Adrenal gland (tissue), 12 donors: ENCODE data around the gene RIPOR2. TPM values are rescaled to one million over a fixed set of nuclear protein-coding genes. Genes with fewer than 3 reads are reported as not detected.

ENCODE experiments used
- DNase-seq, 7 donors: peaks; one replicate each; pipeline ENCODE4 v3.0.0-alpha.2; 2019 to 2020
- H3K27ac ChIP-seq, 5 donors: fragments of 200-600 bp; sonication (generic) in 4 of 5; 1 replicate in 3 of 5; 2 replicates in 2 of 5; pipeline versions ENCODE4 v1.5.1 to v1.8.0; 2016 to 2020; ENCODE audit warnings: mild to moderate bottlenecking in 1 of 5
- H3K27me3 ChIP-seq: fragments of 200-600 bp; 2 replicates; pipeline ENCODE4 v1.8.0; 2021
- H3K36me3 ChIP-seq, 2 donors: fragments of 200-600 bp; replicated peaks in 1 of 2; 1 replicate in 1 of 2; 2 replicates in 1 of 2; pipeline versions ENCODE4 v1.5.1 to v1.8.0; 2018 to 2022
- H3K4me1 ChIP-seq, 2 donors: fragments of 200-600 bp; replicated peaks in 1 of 2; 1 replicate in 1 of 2; 2 replicates in 1 of 2; pipeline versions ENCODE4 v1.5.1 to v1.8.0; 2018 to 2021
- H3K4me3 ChIP-seq, 4 donors: fragments of 200-600 bp; sonication (generic) in 3 of 4; one replicate each; pipeline ENCODE4 v1.5.1; 2016 to 2018
- H3K9me3 ChIP-seq, 3 donors: fragments of 200-600 bp; sonication (generic) in 1 of 3; replicated peaks in 1 of 3; 1 replicate in 2 of 3; 2 replicates in 1 of 3; pipeline versions ENCODE4 v1.5.1 to v1.8.0; 2016 to 2021
- CTCF ChIP-seq, 6 experiments: fragments of 450-650 bp in 4 of 6; fragments of 200-600 bp in 2 of 6; sonication (generic) in 1 of 6; IDR thresholded peaks; 1 replicate in 5 of 6; 2 replicates in 1 of 6; pipeline versions ENCODE4 v1.5.1 to v1.8.0; 2016 to 2021; ENCODE audit warnings: antibody characterized with exemption in 6 of 6, mild to moderate bottlenecking in 2 of 6, moderate library complexity in 1 of 6
- POLR2A ChIP-seq, 2 donors: fragments of 450-650 bp; IDR thresholded peaks; one replicate each; pipeline ENCODE4 v1.6.1; 2017; ENCODE audit warnings: antibody characterized with exemption in 2 of 2, mild to moderate bottlenecking in 2 of 2, moderate library complexity in 1 of 2
- WGBS, 4 donors: extraction: QIAGEN DNeasy Blood & Tissue Kit in 2 of 4; methylation state at CpG; one replicate each; pipeline versions ENCODE4 v1.1.5 to v1.1.7; 2013 to 2017; 5-methylcytosine and 5-hydroxymethylcytosine counted together
- intact Hi-C, 2 donors: fragments of 100-400 bp; cut with DNase I; formaldehyde crosslinking; loops; one replicate each; pipeline versions ENCODE4 v1.14.1 to v1.15.0; 2022 to 2023
- polyA plus RNA-seq, 3 donors: library from polyadenylated mRNA; stranded (reverse); fragments of 200-250 nt in 2 of 3; fragments of 350-450 nt in 1 of 3; fragmentation: Illumina TruSeq in 1 of 3; extraction: RNeasy Lipid Tissue Mini Kit (QIAGEN cat#74804) in 1 of 3; gene quantifications; one replicate each; pipeline ENCODE4 v1.2.3, GENCODE V29; 2013 to 2014
- total RNA-seq, 9 donors: library from RNA; depleted of rRNA in 4 of 9; stranded (reverse); fragments of >200 nt in 4 of 9; fragments of 120-200 nt in 1 of 9; fragmentation: NEBNext Ultra II Directional in 1 of 9; extraction: Animal tissue kit (Norgen Biotek cat#: 25700) in 1 of 9; gene quantifications; one replicate each; pipeline versions ENCODE4 v1.1.0 to v1.2.4, GENCODE V29; 2013 to 2023
- donor health status: healthy with polysubstance abuse.
- donor health status: Bipolar disorder and iron deficiency.
- donor health status: DM: yes; HTN: yes; CAD: no.
- donor health status: DM: no; HTN: no; CAD: no.
- donor health status: DM: no; HTN: no; CAD: no.
- donor health status: DM: yes; HTN: yes; CAD: no.

RIPOR2 gene
- total and polyA plus RNA-seq, 12 donors = 1.7 to 16.2 (median 3.9) TPM

DNA sequence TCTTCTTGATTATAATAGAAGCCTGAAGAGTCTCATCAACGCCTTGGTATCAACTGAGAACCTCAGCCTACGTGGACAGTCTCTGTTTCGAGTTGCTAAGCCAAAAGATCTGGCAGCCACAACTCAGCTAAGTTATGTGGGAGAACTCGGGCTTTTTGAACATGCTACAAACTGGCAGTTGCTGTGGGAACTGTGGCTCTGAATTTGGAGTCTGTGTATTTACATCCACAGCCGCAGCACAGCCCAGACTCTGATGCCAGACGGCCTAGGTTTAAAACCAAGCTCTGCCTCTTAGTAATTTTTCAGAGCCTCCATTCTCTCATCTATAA is 35.8 kb downstream of the RIPOR2 start:
- Histone ChIP-seq H3K4me1 (peaks cover 0 to 13% of the 10 kb centered on the region in 2 donors), H3K27ac (no peak overlapping the region), H3K36me3 (no peaks in the 10 kb centered on the region), H3K27me3 (no peaks in the 10 kb centered on the region), H3K4me3 (no peak overlapping the region), H3K9me3 (no peaks in the 10 kb centered on the region)
- no peak for TF ChIP-seq POLR2A (IDR thresholded peaks at IDR 0.05)
- no peak for TF ChIP-seq CTCF (IDR thresholded peaks at IDR 0.05)
- 58 to 77% (median 70%) methylated on average over 6 of the region's 6 CpGs for WGBS, 4 donors
- intact Hi-C loops = no loop called here
- no peak for DNase-seq

DNA sequence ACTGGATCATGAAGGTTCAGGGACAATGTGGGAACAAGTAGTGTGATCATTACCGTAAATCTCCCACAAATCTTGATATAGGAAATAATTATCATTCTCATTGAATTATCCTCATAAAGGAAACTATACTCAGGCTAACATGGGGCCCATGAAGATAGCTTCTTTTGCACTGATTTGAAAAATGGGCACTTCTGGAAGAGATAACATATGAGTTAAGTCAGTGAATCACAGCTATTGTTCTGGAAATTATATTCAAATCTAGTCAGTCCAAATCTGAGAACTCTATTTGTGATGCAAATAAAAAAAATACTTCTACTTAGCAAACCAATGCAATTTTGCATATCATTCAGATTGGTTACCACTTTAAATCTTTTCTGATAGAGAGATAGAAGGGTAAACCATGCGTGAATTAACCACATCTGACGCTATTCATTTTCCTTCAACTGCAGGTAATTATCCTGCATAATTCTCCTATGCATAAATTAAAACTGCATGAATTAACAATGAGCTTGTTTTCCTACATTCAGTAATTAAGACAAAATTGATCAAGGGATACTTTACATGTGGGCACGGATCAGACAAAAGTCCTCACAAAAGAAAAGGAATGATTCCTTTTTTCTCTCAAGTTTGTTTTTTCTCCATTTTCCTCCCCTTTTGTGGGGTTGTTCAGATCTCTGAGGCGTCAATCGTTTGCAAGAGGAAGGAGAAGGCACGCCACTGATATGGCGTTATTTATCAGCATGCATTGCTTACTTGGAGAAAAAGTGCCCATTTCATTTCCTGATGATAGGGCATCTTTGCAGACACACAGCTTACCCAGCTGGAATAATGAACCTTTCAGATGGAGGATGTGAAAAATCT is 36.4 kb downstream of the RIPOR2 start:
- Histone ChIP-seq H3K27ac (no peak overlapping the region), H3K36me3 (no peaks in the 10 kb centered on the region), H3K4me3 (no peak overlapping the region), H3K9me3 (no peaks in the 10 kb centered on the region), H3K27me3 (no peaks in the 10 kb centered on the region), H3K4me1 (peaks cover 0 to 13% of the 10 kb centered on the region in 2 donors)
- no peak for TF ChIP-seq CTCF (IDR thresholded peaks at IDR 0.05)
- no peak for TF ChIP-seq POLR2A (IDR thresholded peaks at IDR 0.05)
- intact Hi-C loops = no loop called here
- no peak for DNase-seq
- 69 to 77% (median 73%) methylated on average over 8 of the region's 8 CpGs for WGBS, 4 donors

DNA sequence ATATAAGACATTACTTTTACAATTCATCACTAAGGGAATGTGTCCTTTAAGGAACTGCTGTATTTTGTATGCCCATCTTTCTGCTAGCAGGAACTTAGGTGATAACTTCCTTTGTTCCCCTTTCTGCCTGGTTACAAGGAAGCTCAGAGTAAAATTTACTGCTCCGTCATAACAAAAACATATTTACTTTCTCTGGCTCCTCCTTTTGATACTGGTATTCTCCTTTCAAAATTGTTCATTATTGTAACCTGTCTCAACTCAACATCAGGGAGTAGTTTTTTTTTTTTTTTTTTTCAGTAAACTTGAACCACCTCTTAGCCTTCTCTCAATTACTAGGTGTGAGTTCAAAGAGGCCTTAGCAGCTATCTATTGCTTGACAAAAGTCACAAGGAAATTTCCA is 37.1 kb downstream of the RIPOR2 start:
- H3K9me3 ChIP-seq = no peaks in the 10 kb centered on the region
- DNase-seq = no peak
- H3K4me3 ChIP-seq = no peak overlapping the region
- H3K4me1 ChIP-seq = peaks cover 0 to 13% of the 10 kb centered on the region in 2 donors
- intact Hi-C loops = no loop called here
- TF ChIP-seq CTCF (IDR thresholded peaks at IDR 0.05) = no peak
- no peak for TF ChIP-seq POLR2A (IDR thresholded peaks at IDR 0.05)
- no peaks in the 10 kb centered on the region for H3K36me3 ChIP-seq
- H3K27ac ChIP-seq = no peak overlapping the region
- no peaks in the 10 kb centered on the region for H3K27me3 ChIP-seq
- WGBS, 4 donors = 0 to 90% (median 80%) methylated on average over 1 of the region's 1 CpG

GRCh38 chr6:24897186-24897585 is 38.6 kb downstream of the RIPOR2 start:
- 87 to 93% (median 90%) methylated on average over 5 to 6 of the region's 6 CpGs for WGBS, 4 donors
- intact Hi-C loops = no loop called here
- no peaks in the 10 kb centered on the region for H3K9me3 ChIP-seq
- H3K36me3 ChIP-seq = no peaks in the 10 kb centered on the region
- TF ChIP-seq CTCF (IDR thresholded peaks at IDR 0.05) (no peak), POLR2A (IDR thresholded peaks at IDR 0.05) (no peak)
- no peak for DNase-seq
- no peak overlapping the region for H3K27ac ChIP-seq
- no peak overlapping the region for H3K4me3 ChIP-seq
- no peaks in the 10 kb centered on the region for H3K27me3 ChIP-seq
- peaks cover 0 to 13% of the 10 kb centered on the region in 2 donors for H3K4me1 ChIP-seq
